Osteocyte (in vitro differentiated cells): ENCODE data around the gene GGT6. TPM values are rescaled to one million over a fixed set of nuclear protein-coding genes. Genes with fewer than 3 reads are reported as not detected.

ENCODE experiments used
- DNase-seq: peaks from one replicate; pipeline ENCODE4 v3.0.0; 2021; ENCODE audit warnings: mixed read lengths; ENCODE audit not compliant: unreplicated experiment; ENCODE audit errors: extremely low spot score
- H3K27ac Mint-ChIP-seq: one replicate; pipeline ENCODE4 v1.8.0; 2021; ENCODE audit warnings: mild to moderate bottlenecking, mixed read lengths; ENCODE audit not compliant: unreplicated experiment
- H3K27me3 Mint-ChIP-seq: one replicate; pipeline ENCODE4 v1.8.0; 2021; ENCODE audit warnings: mixed read lengths; ENCODE audit not compliant: unreplicated experiment
- H3K36me3 Mint-ChIP-seq: one replicate; pipeline ENCODE4 v1.8.0; 2021; ENCODE audit warnings: mixed read lengths; ENCODE audit not compliant: unreplicated experiment
- H3K4me1 Mint-ChIP-seq: one replicate; pipeline ENCODE4 v1.8.0; 2021; ENCODE audit warnings: mixed read lengths; ENCODE audit not compliant: unreplicated experiment
- H3K4me3 Mint-ChIP-seq: one replicate; pipeline ENCODE4 v1.8.0; 2021; ENCODE audit warnings: mild to moderate bottlenecking, moderate library complexity, mixed read lengths; ENCODE audit not compliant: unreplicated experiment
- H3K9me3 Mint-ChIP-seq: one replicate; pipeline ENCODE4 v1.8.0; 2021; ENCODE audit warnings: mixed read lengths; ENCODE audit not compliant: unreplicated experiment
- CTCF ChIP-seq: fragments of 200-600 bp; sonication (generic); IDR thresholded peaks from 2 replicates; pipeline ENCODE4 v1.5.0; 2021; ENCODE audit warnings: antibody characterized with exemption, mild to moderate bottlenecking, moderate library complexity
- total RNA-seq: library from RNA; stranded (reverse); gene quantifications from 2 replicates; pipeline ENCODE4 v1.2.1, GENCODE V29; 2021

Gene GGT6
- total RNA-seq, 1 donor from 2014 or later, result not detected

- Mint-ChIP-seq H3K27ac (no peak overlapping the region), H3K4me1 (no peaks in the 10 kb centered on the region), H3K27me3 (peaks cover 21% of the 10 kb centered on the region), H3K36me3 (no peaks in the 10 kb centered on the region), H3K4me3 (no peak overlapping the region), H3K9me3 (no peaks in the 10 kb centered on the region)
- DNase-seq, result no peak
- no peak for TF ChIP-seq CTCF
These were observed 49.0 kb downstream of the GGT6 start for GRCh38 chr17:4511199-4511932.

GRCh38 chr17:4510618-4510941 is 49.8 kb downstream of the GGT6 start:
- TF ChIP-seq CTCF, result no peak
- no peaks in the 10 kb centered on the region for H3K9me3 Mint-ChIP-seq
- H3K4me1 Mint-ChIP-seq, result no peaks in the 10 kb centered on the region
- H3K27me3 Mint-ChIP-seq, result peaks cover 21% of the 10 kb centered on the region
- H3K27ac Mint-ChIP-seq, result no peak overlapping the region
- no peaks in the 10 kb centered on the region for H3K36me3 Mint-ChIP-seq
- no peak for DNase-seq
- H3K4me3 Mint-ChIP-seq, result no peak overlapping the region

GRCh38 chr17:4509923-4510617 is 50.3 kb downstream of the GGT6 start:
- H3K27me3 Mint-ChIP-seq, result peaks cover 21% of the 10 kb centered on the region
- no peak for DNase-seq
- no peaks in the 10 kb centered on the region for H3K36me3 Mint-ChIP-seq
- no peak overlapping the region for H3K27ac Mint-ChIP-seq
- no peak overlapping the region for H3K4me3 Mint-ChIP-seq
- no peaks in the 10 kb centered on the region for H3K9me3 Mint-ChIP-seq
- no peaks in the 10 kb centered on the region for H3K4me1 Mint-ChIP-seq
- no peak for TF ChIP-seq CTCF

- Mint-ChIP-seq H3K4me3 (no peak overlapping the region), H3K36me3 (no peaks in the 10 kb centered on the region), H3K27ac (no peak overlapping the region), H3K27me3 (peaks cover 27% of the 10 kb centered on the region), H3K4me1 (no peaks in the 10 kb centered on the region), H3K9me3 (no peaks in the 10 kb centered on the region)
- DNase-seq, result no peak
- no peak for TF ChIP-seq CTCF
These were observed 51.0 kb downstream of the GGT6 start for GRCh38 chr17:4509401-4509800.

GRCh38 chr17:4508207-4508606 is 52.2 kb downstream of the GGT6 start:
- Mint-ChIP-seq H3K4me1 (no peaks in the 10 kb centered on the region), H3K27ac (no peak overlapping the region), H3K27me3 (peaks cover 27% of the 10 kb centered on the region), H3K9me3 (no peaks in the 10 kb centered on the region), H3K36me3 (no peaks in the 10 kb centered on the region), H3K4me3 (no peak overlapping the region)
- DNase-seq, result no peak
- no peak for TF ChIP-seq CTCF
